Progenitor cell of endocrine pancreas (in vitro differentiated cells): ENCODE measurements around the gene SUN3. TPM values are rescaled to one million over a fixed set of nuclear protein-coding genes. Genes with fewer than 3 reads are reported as not detected.

Experiments used
- DNase-seq: peaks from one replicate; pipeline ENCODE4 v3.0.0; 2021; ENCODE audit warnings: low spot score; ENCODE audit not compliant: unreplicated experiment
- H3K27ac Mint-ChIP-seq: 2 replicates; pipeline ENCODE4 v1.8.0; 2021; ENCODE audit warnings: mild to moderate bottlenecking, moderate library complexity, mixed read lengths
- H3K27me3 Mint-ChIP-seq: 2 replicates; pipeline ENCODE4 v1.8.0; 2021; ENCODE audit warnings: mixed read lengths
- H3K36me3 Mint-ChIP-seq: 2 replicates; pipeline ENCODE4 v1.8.0; 2022; ENCODE audit warnings: mixed read lengths; ENCODE audit not compliant: insufficient read depth
- H3K4me1 Mint-ChIP-seq: 2 replicates; pipeline ENCODE4 v1.8.0; 2021; ENCODE audit warnings: low read depth, mixed read lengths
- H3K4me3 Mint-ChIP-seq: 2 replicates; pipeline ENCODE4 v1.8.0; 2021; ENCODE audit warnings: low read depth, mild to moderate bottlenecking, moderate library complexity, mixed read lengths
- H3K9me3 Mint-ChIP-seq: 2 replicates; pipeline ENCODE4 v1.8.0; 2021; ENCODE audit warnings: low read depth, mixed read lengths
- total RNA-seq: library from RNA; stranded (reverse); gene quantifications from 2 replicates; pipeline ENCODE4 v1.2.1, GENCODE V29; 2021
- TF ChIP-seq, protein P1 (sequence below): fragments of 200-600 bp; sonication (generic); IDR thresholded peaks from one replicate; pipeline ENCODE4 v1.5.0; 2021; ENCODE audit warnings: antibody characterized with exemption, mild to moderate bottlenecking; ENCODE audit not compliant: unreplicated experiment

Gene SUN3
- total RNA-seq, 1 donor from 2014 or later: not detected

GRCh38 chr7:47940088-47941013 is 88.6 kb downstream of the SUN3 start:
- TF ChIP-seq, protein P1, sequence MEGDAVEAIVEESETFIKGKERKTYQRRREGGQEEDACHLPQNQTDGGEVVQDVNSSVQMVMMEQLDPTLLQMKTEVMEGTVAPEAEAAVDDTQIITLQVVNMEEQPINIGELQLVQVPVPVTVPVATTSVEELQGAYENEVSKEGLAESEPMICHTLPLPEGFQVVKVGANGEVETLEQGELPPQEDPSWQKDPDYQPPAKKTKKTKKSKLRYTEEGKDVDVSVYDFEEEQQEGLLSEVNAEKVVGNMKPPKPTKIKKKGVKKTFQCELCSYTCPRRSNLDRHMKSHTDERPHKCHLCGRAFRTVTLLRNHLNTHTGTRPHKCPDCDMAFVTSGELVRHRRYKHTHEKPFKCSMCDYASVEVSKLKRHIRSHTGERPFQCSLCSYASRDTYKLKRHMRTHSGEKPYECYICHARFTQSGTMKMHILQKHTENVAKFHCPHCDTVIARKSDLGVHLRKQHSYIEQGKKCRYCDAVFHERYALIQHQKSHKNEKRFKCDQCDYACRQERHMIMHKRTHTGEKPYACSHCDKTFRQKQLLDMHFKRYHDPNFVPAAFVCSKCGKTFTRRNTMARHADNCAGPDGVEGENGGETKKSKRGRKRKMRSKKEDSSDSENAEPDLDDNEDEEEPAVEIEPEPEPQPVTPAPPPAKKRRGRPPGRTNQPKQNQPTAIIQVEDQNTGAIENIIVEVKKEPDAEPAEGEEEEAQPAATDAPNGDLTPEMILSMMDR: no peak
- no peak for DNase-seq
- no peaks in the 10 kb centered on the region for H3K9me3 Mint-ChIP-seq
- no peak overlapping the region for H3K4me3 Mint-ChIP-seq
- H3K27ac Mint-ChIP-seq: no peak overlapping the region
- H3K27me3 Mint-ChIP-seq: no peaks in the 10 kb centered on the region
- H3K36me3 Mint-ChIP-seq: no peaks in the 10 kb centered on the region
- H3K4me1 Mint-ChIP-seq: peaks cover 20% of the 10 kb centered on the region

- TF ChIP-seq, protein P1: no peak
- no peak overlapping the region for H3K4me3 Mint-ChIP-seq
- DNase-seq: no peak
- H3K36me3 Mint-ChIP-seq: no peaks in the 10 kb centered on the region
- peaks cover 26% of the 10 kb centered on the region for H3K4me1 Mint-ChIP-seq
- no peak overlapping the region for H3K27ac Mint-ChIP-seq
- no peaks in the 10 kb centered on the region for H3K9me3 Mint-ChIP-seq
- no peaks in the 10 kb centered on the region for H3K27me3 Mint-ChIP-seq
Observed at GRCh38 chr7:47939425-47940036, 89.4 kb downstream of the SUN3 start.

GRCh38 chr7:47938574-47939165 is 90.2 kb downstream of the SUN3 start:
- TF ChIP-seq, protein P1: peak; percentile 39
- Mint-ChIP-seq H3K9me3 (no peaks in the 10 kb centered on the region), H3K4me3 (no peak overlapping the region), H3K4me1 (peaks cover 35% of the 10 kb centered on the region), H3K27me3 (no peaks in the 10 kb centered on the region), H3K27ac (no peak overlapping the region), H3K36me3 (no peaks in the 10 kb centered on the region)
- no peak for DNase-seq

- H3K36me3 Mint-ChIP-seq: no peaks in the 10 kb centered on the region
- no peak overlapping the region for H3K27ac Mint-ChIP-seq
- H3K4me3 Mint-ChIP-seq: no peak overlapping the region
- no peaks in the 10 kb centered on the region for H3K27me3 Mint-ChIP-seq
- H3K9me3 Mint-ChIP-seq: no peaks in the 10 kb centered on the region
- peaks cover 36% of the 10 kb centered on the region for H3K4me1 Mint-ChIP-seq
- no peak for DNase-seq
- TF ChIP-seq, protein P1: no peak
Observed at GRCh38 chr7:47937711-47938573, 91.0 kb downstream of the SUN3 start.

Other genes with a start within 250 kb of the SUN3 start
- gene PKD1L1, start 80.6 kb downstream of the SUN3 start, total RNA-seq: 0.67 and 0.89 TPM in 2 replicates
- 45.1 and 50.0 TPM in 2 replicates for gene HUS1, start 49.5 kb downstream of the SUN3 start, total RNA-seq
- gene C7orf57, start 6.4 kb upstream of the SUN3 start, total RNA-seq: not detected in 2 replicates
- gene UPP1, start 60.2 kb upstream of the SUN3 start, total RNA-seq: 10.6 and 15.2 TPM in 2 replicates
- 0.07 and 0.12 TPM in 2 replicates for gene ABCA13, start 142.4 kb upstream of the SUN3 start, total RNA-seq